Trophoblast cell (in vitro differentiated cells and primary cell): ENCODE results near the gene POU2F1.

Source experiments
- DNase-seq, 2 donors: peaks; one replicate each; pipeline ENCODE4 v3.0.0-alpha.2; 2016
- H2AFZ ChIP-seq: 2 replicates; pipeline ENCODE4 v1.6.1; 2013; ENCODE audit warnings: low read length, moderate library complexity, mild to moderate bottlenecking; ENCODE audit not compliant: insufficient read depth, poor library complexity
- H2AK5ac ChIP-seq: 2 replicates; pipeline ENCODE4 v1.6.1; 2013; ENCODE audit warnings: mild to moderate bottlenecking, low read length
- H2BK120ac ChIP-seq: 2 replicates; pipeline ENCODE4 v1.6.1; 2013; ENCODE audit warnings: low read length, mild to moderate bottlenecking, moderate library complexity; ENCODE audit not compliant: insufficient read depth, poor library complexity
- H2BK12ac ChIP-seq: 2 replicates; pipeline ENCODE4 v1.6.1; 2013; ENCODE audit warnings: mild to moderate bottlenecking, low read length, moderate library complexity
- H2BK5ac ChIP-seq: 2 replicates; pipeline ENCODE4 v1.6.1; 2013; ENCODE audit warnings: low read length, low read depth, moderate library complexity, mild to moderate bottlenecking; ENCODE audit not compliant: poor library complexity
- H3K14ac ChIP-seq: 2 replicates; pipeline ENCODE4 v1.6.1; 2013; ENCODE audit warnings: mild to moderate bottlenecking, low read length
- H3K18ac ChIP-seq: 2 replicates; pipeline ENCODE4 v1.6.1; 2013; ENCODE audit warnings: mild to moderate bottlenecking, low read length
- H3K23ac ChIP-seq: 2 replicates; pipeline ENCODE4 v1.6.1; 2013; ENCODE audit warnings: low read length
- H3K27ac ChIP-seq: 2 replicates; pipeline ENCODE4 v1.5.1; 2013; ENCODE audit warnings: low read depth, mild to moderate bottlenecking, inconsistent platforms, low read length, moderate library complexity
- H3K27me3 ChIP-seq: 2 replicates; pipeline ENCODE4 v1.6.1; 2013; ENCODE audit warnings: inconsistent platforms, mild to moderate bottlenecking, low read length, moderate library complexity; ENCODE audit not compliant: insufficient read depth
- H3K36me3 ChIP-seq, 2 experiments: 1 replicate in 1 of 2; 2 replicates in 1 of 2; pipeline ENCODE4 v1.6.1; 2013; ENCODE audit warnings: low read length in 2 of 2, mild to moderate bottlenecking in 2 of 2, moderate library complexity in 1 of 2; ENCODE audit not compliant: insufficient read depth in 2 of 2, control insufficient read depth in 1 of 2
- H3K4ac ChIP-seq: 2 replicates; pipeline ENCODE4 v1.6.1; 2013; ENCODE audit warnings: low read depth, mild to moderate bottlenecking, low read length, moderate library complexity
- H3K4me1 ChIP-seq, 2 experiments: 1 replicate in 1 of 2; 2 replicates in 1 of 2; pipeline ENCODE4 v1.6.1; 2013; ENCODE audit warnings: low read length in 2 of 2, mild to moderate bottlenecking in 2 of 2, moderate library complexity in 1 of 2; ENCODE audit not compliant: insufficient read depth in 2 of 2, control insufficient read depth in 1 of 2
- H3K4me2 ChIP-seq: 2 replicates; pipeline ENCODE4 v1.6.1; 2013; ENCODE audit warnings: inconsistent platforms, mild to moderate bottlenecking, low read length, moderate library complexity
- H3K4me3 ChIP-seq: 2 replicates; pipeline ENCODE4 v1.5.1; 2013; ENCODE audit warnings: mild to moderate bottlenecking, low read depth, low read length, inconsistent platforms
- H3K79me1 ChIP-seq: one replicate; pipeline ENCODE4 v1.6.1; 2013; ENCODE audit warnings: low read length
- H3K79me2 ChIP-seq: 2 replicates; pipeline ENCODE4 v1.6.1; 2013; ENCODE audit warnings: low read length, mild to moderate bottlenecking; ENCODE audit not compliant: control insufficient read depth, insufficient read depth, poor library complexity
- H3K9ac ChIP-seq: 2 replicates; pipeline ENCODE4 v1.6.1; 2013; ENCODE audit warnings: mild to moderate bottlenecking, low read length
- H3K9me3 ChIP-seq: 2 replicates; pipeline ENCODE4 v1.6.1; 2013; ENCODE audit warnings: low read depth, mild to moderate bottlenecking, control low read depth, inconsistent platforms, low read length; ENCODE audit not compliant: insufficient read depth
- H4K12ac ChIP-seq: 2 replicates; pipeline ENCODE4 v1.6.1; 2013; ENCODE audit warnings: low read depth, mild to moderate bottlenecking, low read length, moderate library complexity
- H4K8ac ChIP-seq: 2 replicates; pipeline ENCODE4 v1.6.1; 2013; ENCODE audit warnings: low read depth, mild to moderate bottlenecking, low read length, moderate library complexity
- H4K91ac ChIP-seq: one replicate; pipeline ENCODE4 v1.6.1; 2013; ENCODE audit warnings: low read depth, mild to moderate bottlenecking, low read length, moderate library complexity
- WGBS: extraction: QIAGEN DNeasy Blood & Tissue Kit; methylation state at CpG from one replicate; pipeline ENCODE4 v1.1.7; 2013; ENCODE audit warnings: missing lambda C conversion rate; ENCODE audit not compliant: insufficient read length, insufficient coverage; ENCODE audit errors: extremely low coverage; 5-methylcytosine and 5-hydroxymethylcytosine counted together

The POU2F1 gene

DNA sequence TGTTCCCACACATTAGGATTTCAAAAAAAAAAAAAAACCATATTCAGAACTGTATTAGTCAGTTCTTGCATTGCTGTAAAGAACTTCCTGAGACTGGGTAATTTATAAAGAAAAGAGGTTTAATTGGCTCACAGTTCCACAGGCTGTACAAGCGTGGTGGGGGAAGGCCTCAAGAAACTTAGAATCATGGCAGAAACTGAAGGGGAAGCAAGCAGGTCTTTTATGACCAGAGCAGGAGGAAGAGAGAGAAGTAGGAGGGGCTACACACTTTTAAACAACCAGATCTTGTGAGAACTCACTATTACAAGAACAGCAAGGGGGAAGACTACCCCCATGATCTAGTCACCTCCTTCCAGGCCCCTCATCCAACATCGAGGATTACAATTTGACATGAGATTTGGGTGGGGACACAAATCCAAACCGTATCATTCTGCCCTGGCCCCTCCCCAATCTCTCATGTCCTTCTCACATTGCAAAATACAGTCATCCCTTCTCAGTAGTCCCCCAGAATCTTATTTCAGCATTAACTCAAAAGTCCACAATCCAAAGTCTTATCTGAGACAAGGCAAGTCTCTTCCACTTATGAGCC, 51.8 kb downstream of the POU2F1 start:
- no peak overlapping the region for H2AFZ ChIP-seq
- H3K27me3 ChIP-seq = no peaks in the 10 kb centered on the region
- H4K12ac ChIP-seq = no peak overlapping the region
- H3K79me2 ChIP-seq = peaks cover 3% of the 10 kb centered on the region
- H3K4me3 ChIP-seq = no peak overlapping the region
- no peak overlapping the region for H3K27ac ChIP-seq
- H3K79me1 ChIP-seq = peaks cover 2% of the 10 kb centered on the region
- H3K18ac ChIP-seq = peak overlapping the region; percentile 54
- no peak overlapping the region for H3K23ac ChIP-seq
- H3K4ac ChIP-seq = no peak overlapping the region
- no peak for DNase-seq
- H4K91ac ChIP-seq = no peak overlapping the region
- no peak overlapping the region for H2BK12ac ChIP-seq
- H4K8ac ChIP-seq = no peak overlapping the region
- H2BK5ac ChIP-seq = no peak overlapping the region
- H3K9me3 ChIP-seq = peaks cover 2% of the 10 kb centered on the region
- no peak overlapping the region for H3K14ac ChIP-seq
- H2BK120ac ChIP-seq = no peak overlapping the region
- H3K4me2 ChIP-seq = no peak overlapping the region
- no peaks in the 10 kb centered on the region for H3K36me3 ChIP-seq
- no peak overlapping the region for H2AK5ac ChIP-seq
- no peak overlapping the region for H3K9ac ChIP-seq
- WGBS = no CpG with 5 or more reads among the region's 3 CpGs
- peaks cover 0 to 2% of the 10 kb centered on the region in 2 experiments for H3K4me1 ChIP-seq

DNA sequence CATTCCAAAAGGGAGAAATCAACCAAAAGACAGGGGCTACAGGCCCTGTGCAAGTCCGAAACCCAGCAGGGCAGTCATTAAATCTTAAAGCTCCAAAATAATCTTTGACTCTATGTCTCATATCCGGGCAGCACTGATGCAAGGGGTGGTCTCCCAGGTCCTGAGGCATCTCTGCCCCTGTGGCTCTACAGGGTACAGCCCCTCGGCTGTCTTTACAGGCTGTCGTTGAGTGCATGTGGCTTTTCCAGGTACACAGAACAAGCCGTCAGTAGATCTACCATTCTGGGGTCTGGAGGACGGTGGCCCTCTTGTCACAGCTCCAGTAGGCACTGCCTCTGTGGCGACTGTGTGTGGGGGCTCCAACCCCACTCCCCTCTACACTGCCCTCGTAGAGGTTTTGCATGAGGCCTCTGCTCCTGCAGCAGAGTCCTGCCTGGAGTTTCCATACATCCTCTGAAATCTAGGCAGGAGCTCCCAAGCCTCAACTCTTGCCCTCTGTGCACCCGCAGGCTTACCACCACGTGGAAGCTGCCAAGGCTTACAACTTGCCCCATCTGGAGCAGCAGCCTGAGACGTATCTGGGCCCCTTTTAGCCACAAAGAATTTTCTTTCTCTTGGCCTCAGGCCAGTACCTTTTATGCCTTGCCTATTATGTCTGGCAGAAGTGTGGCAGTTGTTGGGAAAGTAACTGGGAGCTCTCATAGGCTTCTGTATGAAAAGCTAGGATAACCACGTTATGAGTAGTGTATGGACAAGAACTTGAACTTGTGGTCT, 52.5 kb downstream of the POU2F1 start:
- no peak overlapping the region for H2BK12ac ChIP-seq
- no peak overlapping the region for H3K4ac ChIP-seq
- H2AK5ac ChIP-seq = no peak overlapping the region
- H3K27ac ChIP-seq = no peak overlapping the region
- no CpG with 5 or more reads among the region's 12 CpGs for WGBS
- peaks cover 3% of the 10 kb centered on the region for H3K79me2 ChIP-seq
- H3K4me2 ChIP-seq = no peak overlapping the region
- H3K79me1 ChIP-seq = peaks cover 2% of the 10 kb centered on the region
- no peak overlapping the region for H2BK120ac ChIP-seq
- H3K36me3 ChIP-seq = no peaks in the 10 kb centered on the region
- no peak overlapping the region for H3K23ac ChIP-seq
- H4K12ac ChIP-seq = no peak overlapping the region
- no peaks in the 10 kb centered on the region for H3K27me3 ChIP-seq
- H3K14ac ChIP-seq = no peak overlapping the region
- peaks cover 2% of the 10 kb centered on the region for H3K9me3 ChIP-seq
- H2AFZ ChIP-seq = no peak overlapping the region
- no peak overlapping the region for H4K8ac ChIP-seq
- no peak overlapping the region for H2BK5ac ChIP-seq
- H3K18ac ChIP-seq = no peak overlapping the region
- peaks cover 0 to 2% of the 10 kb centered on the region in 2 experiments for H3K4me1 ChIP-seq
- no peak overlapping the region for H3K4me3 ChIP-seq
- H3K9ac ChIP-seq = no peak overlapping the region
- no peak overlapping the region for H4K91ac ChIP-seq
- no peak for DNase-seq

DNA sequence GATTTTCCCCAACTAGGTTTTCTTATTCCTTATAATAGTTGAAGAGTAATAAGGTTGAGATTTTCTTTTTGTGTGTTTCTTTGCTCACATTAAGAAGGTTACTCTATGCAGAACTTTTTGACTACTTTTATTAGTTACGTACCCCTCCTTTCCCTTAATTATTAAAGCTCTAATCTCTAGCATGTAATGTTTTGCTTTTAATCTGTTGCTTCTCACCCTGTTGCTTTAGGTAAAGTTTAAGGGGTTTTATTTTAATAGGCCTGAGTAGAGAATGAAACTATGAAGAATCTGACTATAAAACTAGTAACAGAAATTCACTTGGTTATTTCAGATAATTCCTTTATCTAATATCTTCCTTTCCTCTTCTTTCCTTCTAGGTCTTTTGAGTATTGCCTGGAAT, 53.4 kb downstream of the POU2F1 start:
- no peak for DNase-seq
- peaks cover 2% of the 10 kb centered on the region for H3K9me3 ChIP-seq
- no peak overlapping the region for H2BK12ac ChIP-seq
- no peak overlapping the region for H2BK120ac ChIP-seq
- no peaks in the 10 kb centered on the region for H3K36me3 ChIP-seq
- peaks cover 3% of the 10 kb centered on the region for H3K79me2 ChIP-seq
- H3K79me1 ChIP-seq = no peaks in the 10 kb centered on the region
- no peak overlapping the region for H4K91ac ChIP-seq
- H3K9ac ChIP-seq = no peak overlapping the region
- peaks cover 0 to 2% of the 10 kb centered on the region in 2 experiments for H3K4me1 ChIP-seq
- no peak overlapping the region for H3K14ac ChIP-seq
- no peak overlapping the region for H4K8ac ChIP-seq
- H2AFZ ChIP-seq = no peak overlapping the region
- WGBS = no CpG with 5 or more reads among the region's 1 CpG
- H3K23ac ChIP-seq = no peak overlapping the region
- no peaks in the 10 kb centered on the region for H3K27me3 ChIP-seq
- H3K4ac ChIP-seq = no peak overlapping the region
- H3K27ac ChIP-seq = no peak overlapping the region
- no peak overlapping the region for H4K12ac ChIP-seq
- H3K4me3 ChIP-seq = no peak overlapping the region
- H3K18ac ChIP-seq = no peak overlapping the region
- no peak overlapping the region for H2BK5ac ChIP-seq
- H3K4me2 ChIP-seq = no peak overlapping the region
- H2AK5ac ChIP-seq = no peak overlapping the region

DNA sequence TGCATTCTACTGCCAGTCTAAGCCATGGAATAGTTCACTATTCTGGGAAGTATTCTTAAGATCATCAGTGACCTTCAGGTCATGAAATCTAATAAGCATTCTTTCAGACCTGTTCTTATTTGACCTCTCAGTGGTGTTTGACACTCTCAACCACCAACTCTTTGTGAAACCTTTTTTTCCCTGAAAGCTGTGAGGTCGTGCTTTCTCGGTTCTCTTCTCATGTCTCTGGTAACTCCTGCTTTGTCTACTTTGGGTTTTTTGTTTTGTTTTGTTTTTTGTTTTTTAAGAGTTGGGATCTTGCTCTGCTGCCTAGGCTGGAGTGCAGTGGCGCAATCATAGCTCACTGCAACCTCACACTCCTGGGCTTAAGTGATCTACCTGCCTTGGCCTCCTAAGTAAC, 56.3 kb downstream of the POU2F1 start:
- no peaks in the 10 kb centered on the region for H3K27me3 ChIP-seq
- no peak overlapping the region for H3K4me2 ChIP-seq
- H2AK5ac ChIP-seq = no peak overlapping the region
- H3K36me3 ChIP-seq = no peaks in the 10 kb centered on the region
- no peak overlapping the region for H4K91ac ChIP-seq
- H3K27ac ChIP-seq = no peak overlapping the region
- no peak overlapping the region for H4K8ac ChIP-seq
- no peak overlapping the region for H3K18ac ChIP-seq
- H2BK12ac ChIP-seq = no peak overlapping the region
- no peak overlapping the region for H2AFZ ChIP-seq
- H3K4me1 ChIP-seq = peaks cover 0 to 2% of the 10 kb centered on the region in 2 experiments
- H3K14ac ChIP-seq = no peak overlapping the region
- peaks cover 3% of the 10 kb centered on the region for H3K79me2 ChIP-seq
- peaks cover 2% of the 10 kb centered on the region for H3K9me3 ChIP-seq
- no peak overlapping the region for H2BK120ac ChIP-seq
- no peaks in the 10 kb centered on the region for H3K79me1 ChIP-seq
- H3K9ac ChIP-seq = no peak overlapping the region
- H3K4ac ChIP-seq = no peak overlapping the region
- no peak overlapping the region for H3K23ac ChIP-seq
- no peak for DNase-seq
- no CpG with 5 or more reads among the region's 3 CpGs for WGBS
- no peak overlapping the region for H3K4me3 ChIP-seq
- no peak overlapping the region for H2BK5ac ChIP-seq
- no peak overlapping the region for H4K12ac ChIP-seq
